GM12878 (cell line): ENCODE results near the gene SNPH. TPM values are rescaled to one million over a fixed set of nuclear protein-coding genes. Genes with fewer than 3 reads are reported as not detected.

Source experiments
- ATAC-seq: fragments of 200-7000 bp; cut with Tn5 transposase; 3 replicates; pipeline ENCODE4 v1.9.1; 2020; ENCODE audit warnings: mild to moderate bottlenecking, moderate library complexity
- BruUV-seq: library from RNA; stranded (reverse); fragments of 400-500 nt; replicated peaks from 2 replicates; lab custom pipeline; 2021; lab: Mats Ljungman, UMichigan
- CTCF ChIA-PET: fragments of 300-600 bp; sonication (Branson Sonifier 250); formaldehyde crosslinking; extraction: SDS; loops from one replicate; lab custom pipeline; 2021; ENCODE audit warnings: inconsistent platforms; lab: Yijun Ruan, JAX
- POLR2A ChIA-PET: fragments of 350-600 bp; formaldehyde crosslinking; extraction: SDS; loops from one replicate; lab custom pipeline; 2021; ENCODE audit warnings: inconsistent platforms; lab: Charles Lee
- RAD21 ChIA-PET: fragments of 300-600 bp; sonication (Branson Sonifier 250); formaldehyde crosslinking; loops from one replicate; lab custom pipeline; 2023; ENCODE audit warnings: antibody characterized with exemption; ENCODE audit not compliant: unreplicated experiment; lab: Charles Lee
- SMC1A ChIA-PET: fragments of 300-600 bp; sonication (Branson Sonifier 250); formaldehyde crosslinking; loops from one replicate; lab custom pipeline; 2023; ENCODE audit not compliant: unreplicated experiment, uncharacterized antibody; lab: Charles Lee
- DNase-seq: peaks from one replicate; pipeline ENCODE4 v3.0.0-alpha.2; 2011; ENCODE audit warnings: low read depth, low spot score
- FAIRE-seq: peaks from 3 replicates; lab custom pipeline; 2011; peaks lifted over from hg19 to GRCh38; lab: Jason Lieb, UNC
- H2AFZ ChIP-seq: 2 replicates; pipeline ENCODE4 v1.6.0; 2011; ENCODE audit warnings: low read depth, low read length, control low read depth; ENCODE audit not compliant: control insufficient read depth
- H3K27ac ChIP-seq: 2 replicates; pipeline ENCODE4 v1.5.1; 2011; ENCODE audit warnings: control low read depth; ENCODE audit not compliant: control insufficient read depth, insufficient read depth
- H3K27me3 ChIP-seq, 2 experiments: replicated peaks in 1 of 2; 2 replicates each; pipeline versions ENCODE4 v1.6.0 to v1.6.1; 2011; ENCODE audit warnings: low read length in 1 of 2; ENCODE audit not compliant: control insufficient read depth in 2 of 2, insufficient read depth in 2 of 2
- H3K36me3 ChIP-seq, 2 experiments: 2 replicates each; pipeline ENCODE4 v1.5.1; 2011; ENCODE audit warnings: low read length in 1 of 2; ENCODE audit not compliant: control insufficient read depth in 2 of 2, insufficient read depth in 2 of 2
- H3K4me1 ChIP-seq: 2 replicates; pipeline ENCODE4 v1.6.1; 2011; ENCODE audit warnings: mild to moderate bottlenecking, low read length, moderate library complexity, mixed read lengths; ENCODE audit not compliant: control insufficient read depth, insufficient read depth
- H3K4me2 ChIP-seq: 2 replicates; pipeline ENCODE4 v1.6.0; 2011; ENCODE audit warnings: control low read depth; ENCODE audit not compliant: control insufficient read depth, insufficient read depth
- H3K4me3 ChIP-seq: fragments of 200-600 bp; sonication (generic); 2 replicates; pipeline ENCODE4 v1.5.1; 2016
- H3K79me2 ChIP-seq: 2 replicates; pipeline ENCODE4 v1.6.0; 2011; ENCODE audit warnings: low read length; ENCODE audit not compliant: control insufficient read depth, insufficient read depth
- H3K9ac ChIP-seq: 2 replicates; pipeline ENCODE4 v1.8.0; 2011; ENCODE audit warnings: low read length, control low read depth, mixed read lengths; ENCODE audit not compliant: control insufficient read depth, insufficient read depth
- H3K9me3 ChIP-seq: replicated peaks from 3 replicates; pipeline ENCODE4 v1.5.1; 2011; ENCODE audit warnings: mild to moderate bottlenecking, low read length; ENCODE audit not compliant: control insufficient read depth, insufficient read depth
- H4K20me1 ChIP-seq: 2 replicates; pipeline ENCODE4 v1.6.0; 2011; ENCODE audit not compliant: control insufficient read depth, insufficient read depth
- EED ChIP-seq: sonication (generic); IDR thresholded peaks from 2 replicates; pipeline ENCODE4 v1.6.1; 2016; ENCODE audit warnings: antibody characterized with exemption, low read depth
- FOXM1 ChIP-seq: IDR thresholded peaks from 2 replicates; pipeline ENCODE4 v1.6.1; 2012; ENCODE audit warnings: low read depth, mild to moderate bottlenecking, inconsistent platforms, low read length, moderate library complexity
- GABPA ChIP-seq: IDR thresholded peaks from 2 replicates; pipeline ENCODE4 v1.6.1; 2014; ENCODE audit warnings: antibody characterized with exemption, low read depth, mild to moderate bottlenecking, inconsistent platforms
- HDAC2 ChIP-seq: fragments of 200-600 bp; sonication (generic); IDR thresholded peaks from 2 replicates; pipeline ENCODE4 v1.6.1; 2017
- LARP7 ChIP-seq: fragments of 450-650 bp; IDR thresholded peaks from 2 replicates; pipeline ENCODE4 v1.6.1; 2017; ENCODE audit warnings: mild to moderate bottlenecking
- MEF2A ChIP-seq: IDR thresholded peaks from 2 replicates; pipeline ENCODE4 v1.6.1; 2011; ENCODE audit warnings: low read depth, mild to moderate bottlenecking, low read length, moderate library complexity; ENCODE audit not compliant: insufficient read depth
- MYC ChIP-seq: IDR thresholded peaks from 2 replicates; pipeline ENCODE4 v1.6.1; 2011; ENCODE audit warnings: mild to moderate bottlenecking, low read length, moderate library complexity, inconsistent platforms; ENCODE audit not compliant: insufficient read depth, insufficient replicate concordance, insufficient read length, severe bottlenecking
- NFYB ChIP-seq: IDR thresholded peaks from 2 replicates; pipeline ENCODE4 v1.6.1; 2011; ENCODE audit warnings: low read depth, mild to moderate bottlenecking, low read length, improper control_type of control experiment, moderate library complexity; ENCODE audit not compliant: insufficient read depth
- PML ChIP-seq: IDR thresholded peaks from 2 replicates; pipeline ENCODE4 v1.6.1; 2012; ENCODE audit warnings: low read length, inconsistent platforms
- SP1 ChIP-seq: IDR thresholded peaks from one replicate; pipeline ENCODE4 v1.6.1; 2011; ENCODE audit warnings: low read depth, low read length
- STAT1 ChIP-seq: fragments of 450-650 bp; conservative IDR thresholded peaks from 2 replicates; pipeline ENCODE4 v1.6.1; 2014; ENCODE audit warnings: antibody characterized with exemption, mild to moderate bottlenecking
- SUZ12 ChIP-seq: fragments of 200-600 bp; sonication (generic); IDR thresholded peaks from one replicate; pipeline ENCODE4 v1.6.1; 2018; ENCODE audit warnings: antibody characterized with exemption, mild to moderate bottlenecking; ENCODE audit not compliant: unreplicated experiment
- ZNF384 ChIP-seq: IDR thresholded peaks from 2 replicates; pipeline ENCODE4 v1.6.1; 2012; ENCODE audit warnings: low read depth, mild to moderate bottlenecking, low read length, improper control_type of control experiment, borderline replicate concordance
- in situ Hi-C: fragments of 300-500 bp; cut with MboI; formaldehyde crosslinking; loops from 9 replicates; pipeline ENCODE4 v1.14.3; 2018; ENCODE audit warnings: mixed read lengths
- intact Hi-C: fragments of 100-400 bp; cut with micrococcal nuclease; formaldehyde crosslinking; loops from one replicate; pipeline ENCODE4 v1.14.2; 2022; ENCODE audit not compliant: unreplicated experiment
- polyA plus RNA-seq, 11 experiments: library from polyadenylated mRNA; depleted of rRNA in 4 of 11; unstranded in 6 of 11; stranded (reverse) in 5 of 11; fragments of >200 nt; fragmentation: Nextera tagmentation in 4 of 11; fragmentation: Illumina TruSeq in 1 of 11; extraction: Ambion mirVana in 4 of 11; extraction: Trizol in 1 of 11; gene quantifications; 1 replicate in 1 of 11; 2 replicates in 10 of 11; pipeline versions ENCODE4 v1.2.1 to v1.2.3, GENCODE V29; 2011 to 2016; ENCODE audit warnings: inconsistent platforms in 2 of 11, missing spikeins in 2 of 11, low read depth in 1 of 11
- total RNA-seq, 4 experiments: library from RNA; depleted of rRNA in 3 of 4; stranded (reverse); fragments of >200 nt in 3 of 4; fragmentation: Illumina TruSeq in 1 of 4; extraction: Trizol in 1 of 4; gene quantifications; 2 replicates each; pipeline versions ENCODE4 v1.2.1 to v1.2.3, GENCODE V29; 2013 to 2021
- TF ChIP-seq, protein P1 (sequence below): fragments of 450-650 bp; IDR thresholded peaks from 2 replicates; pipeline ENCODE4 v1.6.1; 2017; ENCODE audit warnings: mild to moderate bottlenecking, low read depth, inconsistent platforms; ENCODE audit not compliant: poor library complexity, severe bottlenecking
- TF ChIP-seq, protein P2 (sequence below): fragments of 450-650 bp; conservative IDR thresholded peaks from 2 replicates; pipeline ENCODE4 v1.6.1; 2017; ENCODE audit warnings: mild to moderate bottlenecking, moderate library complexity
- TF ChIP-seq, protein P3 (sequence below): fragments of 150-350 bp; IDR thresholded peaks from 2 replicates; pipeline ENCODE4 v1.6.1; 2016; ENCODE audit warnings: low read depth, low read length
- TF ChIP-seq, protein P4 (sequence below): fragments of 450-650 bp; IDR thresholded peaks from 2 replicates; pipeline ENCODE4 v1.6.1; 2017; ENCODE audit warnings: low read depth, mild to moderate bottlenecking, moderate library complexity

SNPH gene
- total and polyA plus RNA-seq, 10 of the 15 experiments (the other 5 are each of a cell fraction or from before 2014, with no cell fraction given), result 0.02 to 0.45 (median 0.34) TPM; not detected in 2

DNA sequence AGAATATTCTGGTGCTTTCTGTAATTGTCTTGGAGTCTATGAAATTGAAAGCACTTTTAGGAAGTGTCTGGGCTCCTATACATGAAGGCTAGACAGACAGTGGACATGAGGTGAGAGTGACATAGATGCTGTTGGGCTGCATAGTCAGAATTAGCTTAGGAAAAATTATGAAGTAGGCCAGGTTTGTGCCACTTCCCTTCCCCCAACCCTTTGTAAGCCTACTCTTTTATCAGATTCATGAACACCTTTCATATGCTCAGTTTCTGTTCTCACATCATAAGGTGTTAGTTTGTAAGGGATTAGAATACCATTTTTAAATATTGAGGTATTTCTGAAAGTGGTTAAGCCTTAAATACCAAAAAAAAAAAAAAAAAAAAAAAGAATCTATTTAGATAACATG, 18.4 kb upstream of the SNPH start:
- Histone ChIP-seq H2AFZ (no peak overlapping the region), H3K79me2 (no peaks in the 10 kb centered on the region), H3K9me3 (no peaks in the 10 kb centered on the region), H3K4me2 (no peak overlapping the region), H3K27me3 (no peaks in the 10 kb centered on the region; a peak in 1 of 4 replicates), H3K4me3 (no peak overlapping the region), H3K27ac (no peak overlapping the region), H3K36me3 (no peaks in the 10 kb centered on the region), H4K20me1 (no peaks in the 10 kb centered on the region), H3K9ac (no peak overlapping the region), H3K4me1 (no peaks in the 10 kb centered on the region)
- ChIA-PET POLR2A (no interaction called here), CTCF (interaction anchor here (1.1 kb wide), 1 partner anchor 256 kb away, joined by 3 read pairs; no protein-coding TSS in a partner anchor), RAD21 (no interaction called here), SMC1A (no interaction called here)
- no peak for DNase-seq
- no peak for FAIRE-seq
- intact Hi-C loops, result no loop called here
- ATAC-seq, result peak; percentile 55
- BruUV-seq, result no TSS peak
- in situ Hi-C loops, result no loop called here
- TF ChIP-seq SP1 (no peak), SUZ12 (no peak), GABPA (no peak), ZNF384 (no peak), LARP7 (no peak), EED (no peak), PML (no peak), HDAC2 (no peak), NFYB (no peak), MEF2A (no peak), STAT1 (no peak), FOXM1 (no peak), MYC (no peak)
- TF ChIP-seq, protein P1, sequence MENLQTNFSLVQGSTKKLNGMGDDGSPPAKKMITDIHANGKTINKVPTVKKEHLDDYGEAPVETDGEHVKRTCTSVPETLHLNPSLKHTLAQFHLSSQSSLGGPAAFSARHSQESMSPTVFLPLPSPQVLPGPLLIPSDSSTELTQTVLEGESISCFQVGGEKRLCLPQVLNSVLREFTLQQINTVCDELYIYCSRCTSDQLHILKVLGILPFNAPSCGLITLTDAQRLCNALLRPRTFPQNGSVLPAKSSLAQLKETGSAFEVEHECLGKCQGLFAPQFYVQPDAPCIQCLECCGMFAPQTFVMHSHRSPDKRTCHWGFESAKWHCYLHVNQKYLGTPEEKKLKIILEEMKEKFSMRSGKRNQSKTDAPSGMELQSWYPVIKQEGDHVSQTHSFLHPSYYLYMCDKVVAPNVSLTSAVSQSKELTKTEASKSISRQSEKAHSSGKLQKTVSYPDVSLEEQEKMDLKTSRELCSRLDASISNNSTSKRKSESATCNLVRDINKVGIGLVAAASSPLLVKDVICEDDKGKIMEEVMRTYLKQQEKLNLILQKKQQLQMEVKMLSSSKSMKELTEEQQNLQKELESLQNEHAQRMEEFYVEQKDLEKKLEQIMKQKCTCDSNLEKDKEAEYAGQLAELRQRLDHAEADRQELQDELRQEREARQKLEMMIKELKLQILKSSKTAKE, result no peak
- TF ChIP-seq, protein P2, sequence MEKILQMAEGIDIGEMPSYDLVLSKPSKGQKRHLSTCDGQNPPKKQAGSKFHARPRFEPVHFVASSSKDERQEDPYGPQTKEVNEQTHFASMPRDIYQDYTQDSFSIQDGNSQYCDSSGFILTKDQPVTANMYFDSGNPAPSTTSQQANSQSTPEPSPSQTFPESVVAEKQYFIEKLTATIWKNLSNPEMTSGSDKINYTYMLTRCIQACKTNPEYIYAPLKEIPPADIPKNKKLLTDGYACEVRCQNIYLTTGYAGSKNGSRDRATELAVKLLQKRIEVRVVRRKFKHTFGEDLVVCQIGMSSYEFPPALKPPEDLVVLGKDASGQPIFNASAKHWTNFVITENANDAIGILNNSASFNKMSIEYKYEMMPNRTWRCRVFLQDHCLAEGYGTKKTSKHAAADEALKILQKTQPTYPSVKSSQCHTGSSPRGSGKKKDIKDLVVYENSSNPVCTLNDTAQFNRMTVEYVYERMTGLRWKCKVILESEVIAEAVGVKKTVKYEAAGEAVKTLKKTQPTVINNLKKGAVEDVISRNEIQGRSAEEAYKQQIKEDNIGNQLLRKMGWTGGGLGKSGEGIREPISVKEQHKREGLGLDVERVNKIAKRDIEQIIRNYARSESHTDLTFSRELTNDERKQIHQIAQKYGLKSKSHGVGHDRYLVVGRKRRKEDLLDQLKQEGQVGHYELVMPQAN, result no peak
- TF ChIP-seq, protein P3, sequence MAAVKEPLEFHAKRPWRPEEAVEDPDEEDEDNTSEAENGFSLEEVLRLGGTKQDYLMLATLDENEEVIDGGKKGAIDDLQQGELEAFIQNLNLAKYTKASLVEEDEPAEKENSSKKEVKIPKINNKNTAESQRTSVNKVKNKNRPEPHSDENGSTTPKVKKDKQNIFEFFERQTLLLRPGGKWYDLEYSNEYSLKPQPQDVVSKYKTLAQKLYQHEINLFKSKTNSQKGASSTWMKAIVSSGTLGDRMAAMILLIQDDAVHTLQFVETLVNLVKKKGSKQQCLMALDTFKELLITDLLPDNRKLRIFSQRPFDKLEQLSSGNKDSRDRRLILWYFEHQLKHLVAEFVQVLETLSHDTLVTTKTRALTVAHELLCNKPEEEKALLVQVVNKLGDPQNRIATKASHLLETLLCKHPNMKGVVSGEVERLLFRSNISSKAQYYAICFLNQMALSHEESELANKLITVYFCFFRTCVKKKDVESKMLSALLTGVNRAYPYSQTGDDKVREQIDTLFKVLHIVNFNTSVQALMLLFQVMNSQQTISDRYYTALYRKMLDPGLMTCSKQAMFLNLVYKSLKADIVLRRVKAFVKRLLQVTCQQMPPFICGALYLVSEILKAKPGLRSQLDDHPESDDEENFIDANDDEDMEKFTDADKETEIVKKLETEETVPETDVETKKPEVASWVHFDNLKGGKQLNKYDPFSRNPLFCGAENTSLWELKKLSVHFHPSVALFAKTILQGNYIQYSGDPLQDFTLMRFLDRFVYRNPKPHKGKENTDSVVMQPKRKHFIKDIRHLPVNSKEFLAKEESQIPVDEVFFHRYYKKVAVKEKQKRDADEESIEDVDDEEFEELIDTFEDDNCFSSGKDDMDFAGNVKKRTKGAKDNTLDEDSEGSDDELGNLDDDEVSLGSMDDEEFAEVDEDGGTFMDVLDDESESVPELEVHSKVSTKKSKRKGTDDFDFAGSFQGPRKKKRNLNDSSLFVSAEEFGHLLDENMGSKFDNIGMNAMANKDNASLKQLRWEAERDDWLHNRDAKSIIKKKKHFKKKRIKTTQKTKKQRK, result no peak
- TF ChIP-seq, protein P4, sequence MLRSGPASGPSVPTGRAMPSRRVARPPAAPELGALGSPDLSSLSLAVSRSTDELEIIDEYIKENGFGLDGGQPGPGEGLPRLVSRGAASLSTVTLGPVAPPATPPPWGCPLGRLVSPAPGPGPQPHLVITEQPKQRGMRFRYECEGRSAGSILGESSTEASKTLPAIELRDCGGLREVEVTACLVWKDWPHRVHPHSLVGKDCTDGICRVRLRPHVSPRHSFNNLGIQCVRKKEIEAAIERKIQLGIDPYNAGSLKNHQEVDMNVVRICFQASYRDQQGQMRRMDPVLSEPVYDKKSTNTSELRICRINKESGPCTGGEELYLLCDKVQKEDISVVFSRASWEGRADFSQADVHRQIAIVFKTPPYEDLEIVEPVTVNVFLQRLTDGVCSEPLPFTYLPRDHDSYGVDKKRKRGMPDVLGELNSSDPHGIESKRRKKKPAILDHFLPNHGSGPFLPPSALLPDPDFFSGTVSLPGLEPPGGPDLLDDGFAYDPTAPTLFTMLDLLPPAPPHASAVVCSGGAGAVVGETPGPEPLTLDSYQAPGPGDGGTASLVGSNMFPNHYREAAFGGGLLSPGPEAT, result no peak
